GM10266 (cell line): ENCODE results near the gene ZNRF3.

Experiments used
- DNase-seq: peaks from one replicate; pipeline ENCODE4 v3.0.0; 2012; ENCODE audit errors: extremely low spot score
- TF ChIP-seq, protein P1 (sequence below): IDR thresholded peaks from 2 replicates; pipeline ENCODE4 v1.5.1; 2012; ENCODE audit warnings: mild to moderate bottlenecking, low read depth; ENCODE audit not compliant: control insufficient read depth, insufficient read depth; ENCODE audit errors: missing control alignments

The ZNRF3 gene

DNA sequence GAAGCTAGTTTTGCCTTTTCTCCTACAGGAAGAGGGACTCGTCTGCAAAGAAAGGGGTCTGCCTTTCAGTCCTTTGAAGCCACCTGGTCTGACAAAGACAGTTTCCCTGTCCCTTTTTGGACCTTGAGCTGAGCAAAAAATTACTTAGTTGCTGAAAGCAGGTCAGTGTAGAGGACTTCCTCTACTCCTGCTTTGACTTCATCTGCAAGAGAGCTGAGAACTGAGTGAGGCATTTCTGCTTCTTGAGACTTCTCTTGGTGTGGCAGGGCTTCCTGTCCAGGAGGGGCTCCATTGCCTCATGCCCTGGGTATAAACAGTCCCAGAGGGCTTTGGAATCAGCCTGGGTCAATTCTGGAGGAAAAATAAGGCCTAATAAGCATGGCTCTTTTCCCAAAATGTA lies 73.1 kb downstream of the ZNRF3 start:
- DNase-seq, result no peak
- TF ChIP-seq, protein P1, sequence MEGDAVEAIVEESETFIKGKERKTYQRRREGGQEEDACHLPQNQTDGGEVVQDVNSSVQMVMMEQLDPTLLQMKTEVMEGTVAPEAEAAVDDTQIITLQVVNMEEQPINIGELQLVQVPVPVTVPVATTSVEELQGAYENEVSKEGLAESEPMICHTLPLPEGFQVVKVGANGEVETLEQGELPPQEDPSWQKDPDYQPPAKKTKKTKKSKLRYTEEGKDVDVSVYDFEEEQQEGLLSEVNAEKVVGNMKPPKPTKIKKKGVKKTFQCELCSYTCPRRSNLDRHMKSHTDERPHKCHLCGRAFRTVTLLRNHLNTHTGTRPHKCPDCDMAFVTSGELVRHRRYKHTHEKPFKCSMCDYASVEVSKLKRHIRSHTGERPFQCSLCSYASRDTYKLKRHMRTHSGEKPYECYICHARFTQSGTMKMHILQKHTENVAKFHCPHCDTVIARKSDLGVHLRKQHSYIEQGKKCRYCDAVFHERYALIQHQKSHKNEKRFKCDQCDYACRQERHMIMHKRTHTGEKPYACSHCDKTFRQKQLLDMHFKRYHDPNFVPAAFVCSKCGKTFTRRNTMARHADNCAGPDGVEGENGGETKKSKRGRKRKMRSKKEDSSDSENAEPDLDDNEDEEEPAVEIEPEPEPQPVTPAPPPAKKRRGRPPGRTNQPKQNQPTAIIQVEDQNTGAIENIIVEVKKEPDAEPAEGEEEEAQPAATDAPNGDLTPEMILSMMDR, result no peak

DNA sequence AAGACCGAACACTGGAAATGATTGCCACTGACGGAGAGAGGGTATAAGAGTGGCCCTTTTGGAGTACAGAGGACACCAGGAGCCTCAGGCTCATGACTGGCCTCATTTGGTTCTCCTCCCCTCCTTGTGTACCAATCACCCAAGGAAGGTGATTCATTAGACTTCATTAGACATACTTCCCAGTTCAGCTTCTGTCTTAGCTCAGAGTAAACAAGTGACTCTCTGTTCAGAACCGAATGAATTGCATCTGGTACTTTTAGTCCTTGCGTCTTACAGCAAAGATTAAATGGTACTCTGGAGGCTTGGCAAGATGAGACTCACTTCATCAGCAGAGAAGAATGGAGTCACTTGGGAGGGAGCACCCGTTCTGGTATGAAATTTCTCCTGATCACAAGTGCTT lies 75.2 kb downstream of the ZNRF3 start:
- no peak for DNase-seq

DNA sequence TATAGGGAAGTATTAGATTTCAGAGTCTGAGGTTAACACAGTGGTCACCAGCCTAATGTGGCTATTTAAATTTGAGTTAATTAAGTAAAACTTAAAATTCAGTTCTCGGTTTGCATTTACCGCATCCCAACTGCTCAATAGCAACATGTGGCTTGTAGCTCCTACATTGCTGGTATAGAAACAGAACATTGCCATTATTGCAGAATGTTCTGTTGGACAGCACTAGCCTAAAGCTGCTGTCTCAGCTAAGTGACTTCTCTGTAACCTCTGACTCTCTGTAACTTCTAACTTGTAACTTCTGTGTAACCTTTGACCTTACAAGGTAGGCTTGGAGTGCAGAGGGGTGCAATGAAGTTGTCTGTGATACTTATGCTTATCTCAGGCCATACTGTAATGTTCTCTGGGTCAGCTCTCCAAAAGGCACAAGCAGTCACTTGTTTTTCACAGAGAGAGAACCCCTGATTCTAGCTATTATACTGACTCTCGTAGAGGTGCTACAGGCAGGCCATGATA lies 78.7 kb downstream of the ZNRF3 start:
- DNase-seq, result no peak
- TF ChIP-seq, protein P1, result no peak

More for the DNA sequence above, 75.2 kb downstream of the ZNRF3 start:
- TF ChIP-seq, protein P1, result no peak

DNA sequence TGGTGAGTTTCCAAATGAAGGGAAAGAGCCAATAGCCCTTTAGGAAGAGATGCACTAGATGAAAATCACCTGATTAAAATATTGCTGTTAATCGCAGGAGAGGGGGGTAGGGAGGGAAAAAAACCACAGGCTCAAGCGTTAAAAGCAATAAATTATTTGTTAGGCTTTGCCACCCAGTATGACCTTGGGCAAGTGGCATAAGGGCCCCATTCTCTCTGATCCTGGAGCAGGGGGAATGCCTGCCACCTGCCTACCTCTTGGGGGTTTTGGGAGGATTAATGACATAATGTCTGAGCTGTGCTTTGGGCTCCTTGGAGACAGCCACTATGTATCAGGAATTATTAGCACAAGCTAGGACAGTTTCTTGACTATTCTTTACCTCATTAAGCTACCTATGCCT lies 80.0 kb downstream of the ZNRF3 start:
- no peak for DNase-seq
- TF ChIP-seq, protein P1, result no peak

DNA sequence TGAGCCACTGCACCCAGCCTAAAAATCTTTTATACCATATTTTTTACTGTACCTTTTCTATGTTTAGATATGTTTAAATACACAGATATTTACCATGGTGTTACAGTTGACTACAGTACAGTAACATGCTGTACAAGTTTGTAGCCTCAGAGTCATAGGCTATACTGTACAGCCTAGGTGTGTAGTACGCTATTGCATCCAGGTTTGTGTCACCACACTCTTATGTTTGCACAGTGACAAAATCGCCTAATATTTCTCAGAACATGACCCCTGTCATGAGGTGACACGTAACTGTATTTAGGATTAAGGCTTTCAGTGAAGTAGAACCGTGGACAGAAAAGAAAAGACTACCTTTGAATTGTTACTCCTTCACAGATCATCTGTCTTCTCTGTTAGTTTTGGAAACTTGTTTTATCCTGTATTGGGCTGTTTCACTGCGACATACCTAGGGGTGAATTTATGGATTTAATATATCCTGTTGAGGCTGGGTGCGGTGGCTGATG lies 83.8 kb downstream of the ZNRF3 start:
- DNase-seq, result no peak
- TF ChIP-seq, protein P1, result no peak

DNA sequence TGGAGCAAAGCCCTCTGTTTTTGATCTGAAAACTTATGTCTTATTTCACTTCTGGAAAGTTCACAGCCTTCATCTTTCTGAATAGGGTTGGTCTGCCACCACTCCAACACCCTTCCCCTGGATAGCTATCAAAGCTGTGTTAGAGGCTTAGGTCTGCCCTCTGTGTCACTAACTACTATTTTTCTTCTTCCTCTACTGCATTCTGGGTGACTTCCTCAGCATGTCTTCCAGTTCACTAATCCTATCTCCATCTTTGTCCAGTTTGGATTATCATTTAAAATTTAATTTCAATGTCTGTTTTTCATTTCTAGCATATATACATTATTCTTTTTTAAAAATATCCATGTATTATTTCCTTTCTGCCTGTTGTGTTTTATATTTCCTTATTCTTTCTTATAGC lies 84.6 kb downstream of the ZNRF3 start:
- TF ChIP-seq, protein P1, result no peak
- no peak for DNase-seq

DNA sequence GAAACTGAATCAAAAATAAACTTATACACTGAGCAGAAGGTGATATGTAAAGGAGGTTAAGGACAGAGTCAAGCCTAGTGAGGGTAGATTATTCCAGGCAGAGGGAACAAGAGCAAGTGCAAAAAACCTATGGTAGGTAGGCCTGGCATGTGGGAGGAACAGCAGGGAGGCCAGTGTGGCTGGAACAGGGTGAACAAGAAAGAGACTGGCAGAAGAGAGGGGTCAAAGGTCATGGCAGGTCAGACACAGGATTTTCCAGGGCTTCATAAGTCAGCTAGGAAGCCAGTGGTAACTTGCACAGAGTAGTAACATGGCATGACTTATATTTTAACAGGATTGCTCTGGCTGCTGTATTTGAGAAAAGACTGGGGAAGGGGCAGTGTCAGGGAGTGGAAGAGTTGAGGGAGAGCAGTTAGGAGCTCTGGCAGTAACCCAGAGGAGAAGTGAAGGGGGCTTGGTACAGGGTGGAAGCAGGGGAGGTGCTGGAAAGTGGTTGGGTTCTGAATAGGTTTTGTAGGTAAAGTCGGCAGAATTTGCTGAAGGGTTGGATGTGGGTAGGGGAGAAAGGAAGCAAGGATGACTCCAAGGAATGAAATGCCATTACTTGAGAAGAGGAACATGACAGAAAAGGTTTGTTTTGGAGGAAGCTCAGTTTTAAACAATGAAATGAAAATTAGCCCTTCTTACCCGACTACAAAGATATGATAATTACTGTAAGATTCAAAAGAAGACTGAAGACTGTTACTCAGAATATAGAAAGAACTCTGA lies 86.2 kb downstream of the ZNRF3 start:
- TF ChIP-seq, protein P1, result no peak
- no peak for DNase-seq
